ENCODE results near the gene PCBP3. TPM values are rescaled to one million over a fixed set of nuclear protein-coding genes. Genes with fewer than 3 reads are reported as not detected.
"Not testable (repeated sequence)": the region's sequence is repeated elsewhere in the genome, so short reads cannot be mapped to it uniquely, and the experiment has no call there.

PCBP3 gene
- total and polyA plus RNA-seq, 2 of the 8 experiments (the other 6 are each of a cell fraction or from before 2014, with no cell fraction given), result 3.5 to 6.3 TPM

DNA sequence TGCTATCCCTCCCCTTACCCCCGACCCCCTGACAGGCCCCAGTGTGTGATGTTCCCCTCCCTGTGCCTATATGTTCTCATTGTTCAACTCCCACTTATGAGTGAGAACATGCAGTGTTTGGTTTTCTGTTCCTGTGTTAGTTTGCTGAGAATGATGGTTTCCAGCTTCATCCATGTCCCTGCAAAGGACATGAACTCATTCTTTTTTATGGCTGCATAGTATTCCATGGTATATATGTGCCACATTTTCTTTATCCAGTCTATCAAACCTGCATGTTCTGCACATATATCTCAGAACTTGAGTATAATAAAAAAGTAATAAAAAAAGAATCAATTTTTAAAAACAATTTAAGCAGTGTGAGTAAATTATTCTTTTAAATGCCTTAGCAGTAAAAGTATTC is 76.7 kb downstream of the PCBP3 start:
- H3K4ac ChIP-seq (replicated peaks; ENCODE audit: insufficient read length, low read depth, low read length); H3K18ac ChIP-seq (ENCODE audit: extremely low read depth, low read length); H2BK120ac ChIP-seq (replicated peaks; ENCODE audit: low read depth, low read length); H2BK12ac ChIP-seq (ENCODE audit: low read depth, low read length); H2BK15ac ChIP-seq (ENCODE audit: low read length); H4K8ac ChIP-seq (ENCODE audit: extremely low read depth, insufficient read depth, low read length); H4K5ac ChIP-seq (ENCODE audit: insufficient read length, low read depth, low read length); H2BK20ac ChIP-seq (ENCODE audit: low read length); H4K20me1 ChIP-seq (replicated peaks in 1 of 2; ENCODE audit: control insufficient read depth in 1 of 2, insufficient read depth in 2 of 2, low read length in 2 of 2); H3K4me3 ChIP-seq (ENCODE audit: extremely low read depth in 1 of 4, insufficient read depth in 2 of 4, low read depth in 3 of 4, low read length in 4 of 4); DNase-seq (ENCODE audit: low read depth in 1 of 2, low spot score in 2 of 2); POLR2A ChIA-PET (ENCODE audit: partially characterized antibody); H3K27me3 ChIP-seq (replicated peaks in 1 of 4; ENCODE audit: control insufficient read depth in 3 of 4, extremely low read depth in 1 of 4, insufficient read depth in 3 of 4, low read length in 3 of 4); H3K23ac ChIP-seq (ENCODE audit: insufficient read length); H2AK5ac ChIP-seq (ENCODE audit: low read depth, low read length); H2AFZ ChIP-seq (ENCODE audit: low read length); H4K91ac ChIP-seq (replicated peaks; ENCODE audit: insufficient read length, low read length); H3K23me2 ChIP-seq (ENCODE audit: low read depth, low read length); H3K14ac ChIP-seq (ENCODE audit: insufficient read length); H3K9ac ChIP-seq (replicated peaks in 1 of 4; ENCODE audit: extremely low read depth in 1 of 4, low read depth in 3 of 4, low read length in 3 of 4); H3K9me3 ChIP-seq (ENCODE audit: insufficient read depth in 2 of 2, low read depth in 1 of 2, low read length in 1 of 2); H3K4me1 ChIP-seq (replicated peaks in 1 of 4; ENCODE audit: control insufficient read depth in 3 of 4, insufficient read depth in 4 of 4, low read length in 3 of 4); H3K36me3 ChIP-seq (ENCODE audit: control insufficient read depth in 2 of 4, insufficient read depth in 4 of 4, low read length in 3 of 4); H2BK5ac ChIP-seq (ENCODE audit: low read depth, low read length); H3K56ac ChIP-seq (replicated peaks; ENCODE audit: insufficient read length, low read depth, low read length); H3K79me1 ChIP-seq (ENCODE audit: low read depth, low read length); H3K4me2 ChIP-seq (ENCODE audit: insufficient read depth in 1 of 2, low read depth in 2 of 2, low read length in 2 of 2); H3K27ac ChIP-seq (ENCODE audit: low read depth, low read length); H3K79me2 ChIP-seq (ENCODE audit: control insufficient read depth in 1 of 2, insufficient read depth in 2 of 2, low read length in 2 of 2); FAIRE-seq: not testable (repeated sequence)
- no CpG with 5 or more reads among the region's 1 CpG for WGBS, 2 experiments (ENCODE audit: extremely low coverage in 1 of 2, insufficient coverage in 1 of 2, insufficient read length in 1 of 2, insufficient replicate concordance in 2 of 2, low coverage in 1 of 2, low lambda C conversion rate in 2 of 2, missing lambda C conversion rate in 1 of 2)
- CTCF ChIA-PET (ENCODE audit: partially characterized antibody), result interaction anchor here (0.9 kb wide), 1 partner anchor 100 kb away, joined by 4 read pairs; no protein-coding TSS in a partner anchor
